Measurements from ENCODE around the gene FH. TPM values are rescaled to one million over a fixed set of nuclear protein-coding genes. Genes with fewer than 3 reads are reported as not detected.

The FH gene
- 57.2 TPM for total RNA-seq
- long read RNA-seq, transcript FH-201 (10 exons, 1,797 nt) = major isoform, 204 of 213 reads
- long read RNA-seq, partial matches to known transcripts = 2 of 213 reads
- long read RNA-seq, other reads (novel, unspliced or antisense) = 7 of 213 reads

DNA sequence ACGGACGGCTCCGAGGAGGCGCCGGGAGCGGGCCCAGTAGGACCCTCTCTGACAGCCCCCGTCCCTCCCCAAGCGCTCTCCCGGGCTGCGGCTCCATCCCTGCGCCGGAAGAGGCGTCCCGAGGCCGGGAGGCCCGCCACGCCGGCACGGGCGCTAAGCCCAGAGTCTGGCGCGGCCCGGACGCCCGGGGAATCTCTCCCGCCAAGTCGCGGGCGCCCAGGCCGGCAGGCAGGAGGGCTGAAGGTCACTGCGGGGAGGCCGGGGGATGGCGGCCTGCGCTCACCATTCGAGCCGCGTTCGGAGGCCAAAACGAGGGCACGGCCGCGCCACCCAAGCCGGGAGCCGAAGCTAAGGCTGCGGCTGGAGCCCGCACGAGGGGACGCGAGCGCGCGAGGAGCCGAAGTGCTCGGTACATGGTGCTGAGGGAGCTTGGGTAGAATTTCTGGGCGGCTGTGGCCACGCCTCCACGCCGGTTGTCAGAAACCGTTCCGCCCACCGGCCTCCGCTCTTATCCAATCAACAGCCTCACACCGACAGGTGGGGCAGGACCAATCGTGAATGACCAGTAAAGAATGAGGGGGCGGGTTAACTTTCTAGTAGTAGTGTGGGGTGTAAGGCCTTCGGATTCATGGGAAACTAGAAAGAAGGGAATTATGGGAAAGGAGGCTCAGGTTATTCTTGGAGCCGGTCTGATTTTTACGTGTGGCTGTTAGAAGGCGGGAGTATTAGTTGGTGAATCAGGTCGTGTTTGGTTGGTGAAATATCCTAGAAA is at the start of gene FH:
FH (minus strand) TSS at position 448 of the 772 bp plus-strand sequence; CDS start at position 415, 33 bp downstream.
- peak; percentile 96 for DNase-seq (ENCODE audit: low spot score)

GRCh38 chr1:241560849-241561187 is 41.3 kb upstream of the FH start:
- no peak for DNase-seq (ENCODE audit: low spot score)

DNA sequence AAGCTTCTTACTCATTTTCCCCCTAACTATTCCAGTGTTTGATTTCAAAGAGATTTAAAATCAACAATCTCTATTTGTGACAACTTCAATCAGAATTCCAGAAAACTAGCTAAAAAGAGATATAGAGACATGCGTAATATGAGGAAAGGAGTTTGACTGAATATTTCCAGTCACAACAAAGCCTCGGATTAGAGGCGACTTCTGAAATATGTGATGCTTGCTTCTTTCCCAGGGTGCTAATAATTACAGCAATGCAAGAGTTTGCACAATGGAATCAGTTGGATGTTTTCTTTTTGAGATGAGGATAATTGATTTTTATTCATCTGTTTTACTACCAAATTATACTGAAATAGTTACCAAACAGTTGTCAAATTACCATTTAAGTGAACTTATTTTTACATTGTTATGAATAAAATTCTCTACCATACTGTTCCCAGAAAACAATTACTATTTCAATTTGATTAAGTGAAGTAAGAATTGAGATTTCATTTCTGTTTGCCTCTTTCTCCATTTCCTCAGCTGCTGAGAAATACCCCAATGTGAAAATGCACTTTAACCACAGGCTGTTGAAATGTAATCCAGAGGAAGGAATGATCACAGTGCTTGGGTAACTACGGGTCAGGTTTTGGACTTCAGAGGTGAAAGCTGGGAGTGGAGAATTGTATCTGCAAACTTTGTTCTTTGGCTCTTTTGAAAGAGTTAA is 40.7 kb upstream of the FH start:
- no peak for DNase-seq (ENCODE audit: low spot score)

GRCh38 chr1:241557551-241558193 is 38.1 kb upstream of the FH start:
- DNase-seq (ENCODE audit: low spot score) = no peak

DNA sequence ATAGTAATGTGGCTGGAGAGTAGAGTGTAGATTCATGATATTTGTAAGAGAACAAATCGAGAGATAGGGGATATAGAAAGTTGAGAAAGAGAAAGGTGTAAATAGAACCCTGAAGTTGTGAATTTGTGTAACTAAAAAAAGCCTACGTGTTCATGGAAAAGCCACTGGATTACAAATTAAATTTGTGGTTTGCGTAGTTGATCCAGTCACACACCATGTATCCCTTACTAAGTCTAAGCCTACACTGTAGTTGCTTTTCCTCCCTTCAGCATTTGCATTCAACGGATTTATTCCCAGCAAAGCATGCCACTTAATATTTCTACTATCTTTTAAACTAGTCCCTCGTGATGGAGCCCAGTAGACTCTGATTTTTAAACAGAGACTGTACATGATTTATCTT is 37.5 kb upstream of the FH start:
- no peak for DNase-seq (ENCODE audit: low spot score)

DNA sequence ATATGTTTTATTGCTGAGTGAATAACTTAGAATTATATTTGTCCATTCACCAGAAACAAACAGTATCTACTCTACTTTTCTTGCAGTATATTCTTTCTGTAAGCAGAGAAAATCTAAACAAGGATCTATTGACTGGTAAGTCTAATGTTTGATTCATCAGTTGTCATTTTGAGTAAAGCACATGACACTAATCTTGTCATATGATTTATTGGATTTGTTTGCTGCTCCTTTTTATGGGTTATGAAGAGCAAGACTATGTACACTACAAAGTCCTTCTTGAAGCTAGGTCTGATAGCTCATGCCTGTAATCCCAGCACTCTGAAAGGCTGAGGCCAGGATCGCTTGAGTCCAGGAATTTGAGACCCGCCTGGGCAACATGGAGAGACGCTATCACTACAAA is 36.0 kb upstream of the FH start:
- DNase-seq (ENCODE audit: low spot score) = no peak

- no peak for DNase-seq (ENCODE audit: low spot score)
These were observed 34.5 kb upstream of the FH start for GRCh38 chr1:241553886-241554592.

DNA sequence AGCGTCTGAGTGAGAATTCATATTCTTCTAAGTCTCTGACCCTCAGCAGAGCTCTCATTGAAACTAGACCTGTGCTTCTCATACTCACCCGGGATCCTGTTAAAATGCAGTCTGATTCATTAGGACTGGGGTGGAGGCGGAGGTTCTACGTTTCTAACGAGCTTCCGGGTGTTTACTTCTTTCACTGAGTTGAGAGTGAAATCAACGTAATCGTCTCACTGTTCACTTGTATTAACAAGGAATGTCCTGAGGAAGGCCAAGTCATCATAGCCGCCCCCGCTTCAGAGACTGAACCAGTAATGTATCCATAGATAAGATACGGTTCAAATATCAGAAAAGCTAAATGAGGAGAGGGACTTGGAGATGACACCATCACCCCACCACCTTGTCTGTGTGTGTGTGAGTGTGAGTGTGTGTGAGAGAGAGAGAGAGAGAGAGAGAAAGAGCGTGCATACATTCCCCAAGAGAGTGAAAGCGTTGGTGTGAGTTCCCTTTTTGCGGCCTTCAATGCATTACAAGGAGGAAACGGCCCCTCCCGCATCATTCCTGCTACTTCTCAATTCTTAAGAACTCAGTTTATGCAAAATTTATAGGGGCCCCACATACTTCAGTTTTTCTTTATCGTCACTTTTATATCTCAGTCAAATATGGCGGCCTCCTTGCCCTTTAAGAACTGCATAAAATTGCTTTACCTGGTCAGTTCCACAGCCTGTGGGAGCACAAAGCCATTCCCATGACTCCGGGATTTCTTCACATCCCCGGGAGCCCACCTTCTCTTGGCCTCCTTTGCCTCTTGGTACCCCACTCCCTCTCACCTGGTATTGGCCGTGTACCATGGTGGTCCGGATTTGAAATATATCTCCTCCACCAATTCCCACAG is 32.4 kb upstream of the FH start:
- no peak for DNase-seq (ENCODE audit: low spot score)

GRCh38 chr1:241550318-241550717 is 30.8 kb upstream of the FH start:
- DNase-seq (ENCODE audit: low spot score) = no peak

DNA sequence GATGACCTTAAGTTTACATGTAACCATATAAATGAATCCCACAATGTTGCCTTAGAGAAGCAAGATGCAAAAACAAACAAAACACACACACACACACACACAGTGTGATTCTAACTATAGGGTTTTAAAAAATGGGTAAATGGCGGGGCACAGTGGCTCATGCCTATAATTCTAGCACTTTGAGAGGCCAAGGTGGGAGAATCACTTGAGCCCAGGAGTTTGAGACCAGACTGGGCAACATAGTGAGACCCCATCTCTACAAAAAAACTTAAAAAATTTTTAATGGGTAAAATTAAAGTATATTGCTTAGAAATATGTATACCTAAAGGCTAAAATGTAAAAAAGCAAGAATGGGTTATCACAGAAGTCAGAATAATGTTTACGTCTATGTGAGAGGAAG is 28.5 kb upstream of the FH start:
- no peak for DNase-seq (ENCODE audit: low spot score)

GRCh38 chr1:241542199-241542907 is 22.8 kb upstream of the FH start:
- no peak for DNase-seq (ENCODE audit: low spot score)

DNA sequence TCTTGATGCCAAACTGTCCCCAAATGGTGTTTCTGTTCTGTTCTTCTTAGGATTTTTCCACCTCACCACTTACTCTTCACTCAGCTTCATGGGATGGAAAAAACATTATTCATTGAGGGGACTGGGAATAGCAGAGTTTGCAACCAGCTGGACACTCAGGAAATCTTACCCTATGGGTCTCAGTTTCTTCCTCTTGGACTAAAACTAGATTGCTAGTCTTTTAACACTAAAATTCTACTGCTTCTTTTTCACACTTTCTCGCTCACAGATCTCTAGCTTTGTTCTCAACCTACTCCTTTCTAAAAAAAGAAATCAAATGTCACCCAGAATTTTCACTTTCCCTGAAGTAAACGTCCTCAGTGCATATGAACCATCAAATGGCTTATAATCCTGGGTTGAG is 17.4 kb upstream of the FH start:
- no peak for DNase-seq (ENCODE audit: low spot score)

DNA sequence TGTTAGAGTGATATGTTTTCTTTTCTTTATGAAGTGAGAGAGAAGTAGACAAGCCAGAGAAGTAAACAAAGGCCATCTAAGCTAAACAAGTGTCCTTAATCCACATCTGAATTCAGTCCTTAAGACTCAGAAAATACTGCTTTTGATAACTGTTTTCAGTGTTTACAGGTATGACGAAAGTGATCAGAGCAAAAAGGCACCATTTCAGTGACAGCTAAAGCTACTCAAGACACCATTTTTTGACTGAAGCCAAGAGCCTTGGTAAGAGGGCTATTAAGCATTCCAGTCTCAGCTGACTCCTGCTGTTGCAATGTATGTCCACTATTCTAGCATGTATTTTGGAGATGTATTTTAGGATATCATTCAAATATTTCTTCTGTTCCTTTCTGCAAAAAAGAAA is 16.7 kb upstream of the FH start:
- DNase-seq (ENCODE audit: low spot score) = no peak

GRCh38 chr1:241533326-241534115 is 14.0 kb upstream of the FH start:
- DNase-seq (ENCODE audit: low spot score) = no peak

GRCh38 chr1:241532864-241533263 is 13.3 kb upstream of the FH start:
- DNase-seq (ENCODE audit: low spot score) = no peak

DNA sequence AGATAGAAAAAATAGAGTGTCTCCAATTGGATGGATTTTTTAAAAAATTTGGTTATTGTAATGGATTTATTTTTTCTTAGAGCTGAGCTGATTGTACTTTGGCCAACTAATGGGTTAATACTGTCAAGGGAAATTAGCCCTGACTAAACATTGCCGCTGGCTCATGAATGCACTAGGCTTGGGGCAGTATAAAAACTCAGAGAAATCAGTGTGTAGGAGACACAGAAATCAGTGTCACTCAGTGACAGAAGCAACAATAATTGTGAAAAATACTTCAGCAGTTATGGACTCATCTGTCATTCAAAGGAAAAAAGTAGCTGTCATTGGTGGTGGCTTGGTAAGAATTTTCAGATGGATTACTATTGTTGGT is 12.6 kb upstream of the FH start, which contains the start of gene KMO:
KMO (plus strand) TSS at position 217 of the 370 bp plus-strand sequence; CDS start at position 284, 67 bp downstream.
- no peak for DNase-seq (ENCODE audit: low spot score)

DNA sequence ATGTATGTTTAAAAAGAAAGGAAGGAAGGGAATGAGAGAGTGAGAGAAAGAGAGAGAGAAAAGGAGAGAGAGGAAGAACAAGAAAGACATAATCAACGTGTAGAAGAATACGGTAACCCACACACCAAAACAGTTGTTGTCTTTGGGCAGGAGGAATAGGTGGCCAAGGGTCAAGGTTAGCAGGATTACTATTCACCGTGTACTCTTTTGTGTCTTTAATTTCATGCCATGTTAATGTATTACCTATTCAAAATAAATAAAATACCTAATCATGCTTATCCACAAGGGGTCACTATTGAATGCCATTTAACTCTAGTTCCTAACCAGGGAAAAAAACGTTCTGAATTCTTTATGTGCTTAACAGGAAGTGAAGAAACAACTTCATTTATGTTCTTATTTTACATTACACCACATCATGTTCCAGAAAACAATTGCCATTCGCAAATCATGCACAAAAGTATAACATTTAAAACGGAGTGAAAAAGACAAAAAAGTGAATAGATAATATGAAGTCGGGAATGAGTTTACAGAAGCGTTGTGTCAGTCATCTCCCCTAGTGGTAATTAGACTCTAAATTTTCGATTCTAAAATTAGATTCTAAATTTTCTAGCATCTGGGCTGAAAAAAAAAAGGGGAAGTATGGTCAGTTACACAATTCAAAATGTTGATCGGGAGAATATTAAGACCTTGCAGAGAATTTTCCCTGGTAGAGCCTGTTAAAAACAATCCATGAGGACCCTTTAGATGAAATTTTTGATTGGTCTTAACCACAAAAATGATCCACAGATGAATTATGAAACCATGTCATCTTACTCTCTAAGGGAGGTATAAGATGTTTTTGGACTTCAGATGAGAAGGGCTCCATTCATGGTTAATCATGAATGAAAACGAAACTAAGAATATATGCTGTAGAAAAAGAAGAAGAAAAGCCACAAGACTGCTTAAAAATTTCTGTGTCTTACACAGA is 11.9 kb upstream of the FH start:
- DNase-seq (ENCODE audit: low spot score) = no peak

DNA sequence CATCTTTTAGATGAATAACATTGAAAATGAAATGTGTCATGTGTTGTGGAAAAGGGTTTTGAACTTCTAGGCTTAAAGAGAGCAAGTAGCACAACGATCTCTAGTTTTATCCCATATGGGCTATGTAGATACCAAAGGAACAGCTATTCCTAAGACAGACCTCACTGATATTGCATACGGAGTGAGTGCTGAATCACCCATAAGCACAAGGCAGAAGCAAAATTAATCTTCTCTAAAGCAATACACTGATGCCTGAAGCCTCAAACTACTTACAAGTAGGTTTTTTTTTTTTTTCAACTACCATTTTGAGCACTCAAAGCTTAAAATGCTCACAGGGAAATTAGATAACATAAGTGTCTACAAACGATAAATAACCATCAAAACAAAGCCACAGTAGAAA is 7.6 kb upstream of the FH start:
- no peak for DNase-seq (ENCODE audit: low spot score)
